ENCODE data around the gene LRRC19.

The LRRC19 gene

DNA sequence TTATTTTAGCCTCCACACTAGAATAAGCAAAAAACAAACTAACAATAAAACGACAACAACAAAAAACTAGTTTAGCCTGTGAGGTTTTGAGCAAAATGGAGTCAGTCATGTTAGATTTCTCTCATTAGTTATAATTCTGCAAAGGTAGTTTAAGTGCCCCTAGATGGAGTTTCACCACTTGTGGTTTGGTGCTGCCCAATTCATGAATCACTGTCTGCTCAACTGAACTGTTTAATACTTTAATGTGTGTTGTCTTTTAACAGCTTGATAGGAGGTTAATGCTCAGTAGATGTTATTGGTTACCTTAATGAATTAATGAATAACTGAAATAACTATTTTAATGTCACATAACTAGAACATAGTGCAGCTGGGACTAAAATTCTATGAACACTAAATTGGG lies 55.0 kb downstream of the LRRC19 start:
- TF ChIP-seq, protein P1, sequence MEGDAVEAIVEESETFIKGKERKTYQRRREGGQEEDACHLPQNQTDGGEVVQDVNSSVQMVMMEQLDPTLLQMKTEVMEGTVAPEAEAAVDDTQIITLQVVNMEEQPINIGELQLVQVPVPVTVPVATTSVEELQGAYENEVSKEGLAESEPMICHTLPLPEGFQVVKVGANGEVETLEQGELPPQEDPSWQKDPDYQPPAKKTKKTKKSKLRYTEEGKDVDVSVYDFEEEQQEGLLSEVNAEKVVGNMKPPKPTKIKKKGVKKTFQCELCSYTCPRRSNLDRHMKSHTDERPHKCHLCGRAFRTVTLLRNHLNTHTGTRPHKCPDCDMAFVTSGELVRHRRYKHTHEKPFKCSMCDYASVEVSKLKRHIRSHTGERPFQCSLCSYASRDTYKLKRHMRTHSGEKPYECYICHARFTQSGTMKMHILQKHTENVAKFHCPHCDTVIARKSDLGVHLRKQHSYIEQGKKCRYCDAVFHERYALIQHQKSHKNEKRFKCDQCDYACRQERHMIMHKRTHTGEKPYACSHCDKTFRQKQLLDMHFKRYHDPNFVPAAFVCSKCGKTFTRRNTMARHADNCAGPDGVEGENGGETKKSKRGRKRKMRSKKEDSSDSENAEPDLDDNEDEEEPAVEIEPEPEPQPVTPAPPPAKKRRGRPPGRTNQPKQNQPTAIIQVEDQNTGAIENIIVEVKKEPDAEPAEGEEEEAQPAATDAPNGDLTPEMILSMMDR (conservative IDR thresholded peaks at IDR 0.05; ENCODE audit: control insufficient read depth, insufficient read depth, low read depth, low read length) = no peak
- no peak overlapping the region for H3K4me3 ChIP-seq (ENCODE audit: control insufficient read depth, low read depth, low read length)
- no peak for DNase-seq (ENCODE audit: low read depth)

DNA sequence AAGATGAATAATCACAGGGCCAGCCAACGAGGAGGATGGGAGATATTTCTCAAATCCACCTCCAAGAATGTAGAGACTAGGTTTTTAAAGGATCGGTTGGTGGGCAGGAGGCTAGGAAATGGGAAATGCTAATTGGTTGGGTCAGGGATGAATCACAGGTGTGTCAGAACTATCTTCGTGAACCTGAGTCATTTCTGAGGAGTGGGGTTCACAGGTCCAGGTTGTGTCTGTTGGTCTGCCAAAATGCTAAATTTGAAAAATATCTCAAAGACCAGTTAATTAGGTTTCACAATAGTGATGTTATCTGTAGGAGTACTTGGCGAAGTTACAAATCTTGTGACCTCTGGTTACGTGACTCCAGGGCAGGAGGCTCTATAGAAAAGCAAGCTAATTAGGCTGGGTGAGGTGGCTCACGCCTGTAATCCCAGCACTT lies 55.8 kb downstream of the LRRC19 start:
- peak; percentile 64 for DNase-seq (ENCODE audit: low read depth)
- H3K4me3 ChIP-seq (ENCODE audit: control insufficient read depth, low read depth, low read length) = no peak overlapping the region
- TF ChIP-seq, protein P1 (conservative IDR thresholded peaks at IDR 0.05; ENCODE audit: control insufficient read depth, insufficient read depth, low read depth, low read length) = no peak

DNA sequence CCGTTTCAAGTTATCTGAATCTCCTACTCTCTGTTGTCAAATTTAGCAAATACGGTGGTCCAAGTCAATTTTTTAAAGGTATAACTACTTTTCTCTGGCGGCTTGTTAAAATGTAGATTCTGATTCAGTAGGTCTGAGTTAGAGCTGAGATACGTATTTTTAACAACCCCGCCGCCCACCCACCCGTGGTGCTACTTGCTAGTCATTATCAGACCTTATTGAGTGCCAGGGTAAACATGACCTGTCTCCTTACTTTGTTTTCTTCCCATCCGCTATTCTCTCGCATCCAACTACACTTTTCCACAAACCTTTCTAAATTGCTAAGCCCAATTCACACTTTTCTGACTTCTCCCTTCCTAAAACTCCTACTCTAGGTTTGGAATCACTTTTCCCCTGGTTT lies 57.7 kb downstream of the LRRC19 start:
- H3K4me3 ChIP-seq (ENCODE audit: control insufficient read depth, low read depth, low read length) = peak overlapping the region; percentile 96
- DNase-seq (ENCODE audit: low read depth) = no peak

DNA sequence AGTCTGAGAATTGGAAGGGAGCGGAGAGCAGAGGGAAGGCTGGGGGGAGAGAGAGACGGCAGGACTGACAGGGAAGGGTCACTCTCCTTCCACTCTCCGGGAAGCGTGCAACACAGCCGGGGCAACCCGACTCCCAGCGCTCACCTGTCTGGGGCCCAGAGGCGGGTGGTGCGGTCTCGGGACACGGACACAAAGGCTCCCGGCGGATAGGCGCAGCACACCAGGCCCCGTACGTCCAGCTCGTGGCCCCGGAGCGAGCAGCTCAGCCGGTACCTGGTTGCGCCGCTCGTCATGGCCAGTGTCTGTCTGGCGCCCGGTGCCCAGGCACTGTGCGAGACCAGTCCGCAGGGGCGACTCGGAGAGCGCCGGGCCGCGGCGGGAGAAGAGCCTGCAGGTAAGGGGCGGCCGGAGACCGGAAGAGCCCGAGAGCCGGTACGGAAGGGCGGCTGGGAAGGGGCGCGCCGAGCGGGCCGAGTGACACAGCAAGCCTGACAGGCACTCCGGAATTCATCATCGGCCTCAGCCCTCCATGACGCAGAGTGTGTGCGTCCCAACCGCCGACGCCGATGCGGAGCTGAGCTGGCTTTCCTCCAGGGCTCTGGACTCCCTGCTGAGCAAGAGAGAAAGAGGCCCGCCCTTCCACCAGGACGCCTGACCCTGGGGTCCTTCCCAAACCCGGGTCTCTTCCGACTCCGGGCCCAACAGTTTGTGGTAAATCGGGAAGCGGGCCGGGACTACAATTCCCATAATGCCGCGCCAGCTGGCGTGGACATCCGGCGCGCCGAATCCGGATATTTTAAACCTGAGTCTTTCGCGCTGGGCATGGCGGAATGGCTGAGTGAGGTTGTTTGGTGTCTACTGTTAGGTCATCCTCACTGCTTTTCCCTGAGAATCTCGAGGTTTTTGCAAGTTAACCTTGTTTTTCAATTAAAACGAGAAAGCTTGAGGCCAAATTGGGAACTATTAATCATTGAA lies 58.4 kb downstream of the LRRC19 start, which contains the start of gene PLAA:
PLAA (minus strand) TSS at position 490 of the 975 bp plus-strand sequence; CDS start at position 293, 197 bp downstream.
- TF ChIP-seq, protein P1 (conservative IDR thresholded peaks at IDR 0.05; ENCODE audit: control insufficient read depth, insufficient read depth, low read depth, low read length) = no peak
- peak; percentile 92 for DNase-seq (ENCODE audit: low read depth)
- peak within 1 kb of the TSS; percentile 96 for H3K4me3 ChIP-seq (ENCODE audit: control insufficient read depth, low read depth, low read length)

More for the DNA sequence above, 57.7 kb downstream of the LRRC19 start:
- TF ChIP-seq, protein P1 (conservative IDR thresholded peaks at IDR 0.05; ENCODE audit: control insufficient read depth, insufficient read depth, low read depth, low read length) = no peak

DNA sequence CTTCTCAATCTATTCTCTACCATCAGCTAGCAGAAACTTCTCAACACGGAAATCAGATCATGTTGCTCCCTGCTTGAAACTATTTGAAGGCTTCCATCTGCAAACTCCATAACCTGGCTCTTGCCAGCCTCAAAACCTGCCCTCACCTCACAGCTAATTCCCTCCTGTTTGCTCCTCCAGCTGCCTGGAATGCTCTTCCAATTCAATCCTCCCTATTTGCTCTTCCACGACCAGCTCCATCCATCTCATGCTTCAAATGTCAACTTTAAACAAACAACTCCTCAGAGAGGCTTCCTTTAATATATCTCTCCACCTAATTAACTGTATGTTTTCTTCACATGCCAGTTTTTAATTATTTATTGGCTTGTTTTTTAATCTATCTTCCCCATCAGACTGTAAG lies 59.9 kb downstream of the LRRC19 start:
- H3K4me3 ChIP-seq (ENCODE audit: control insufficient read depth, low read depth, low read length) = peak overlapping the region; percentile 96
- TF ChIP-seq, protein P1 (conservative IDR thresholded peaks at IDR 0.05; ENCODE audit: control insufficient read depth, insufficient read depth, low read depth, low read length) = no peak
- DNase-seq (ENCODE audit: low read depth) = no peak

Measured in fibroblast of mammary gland (primary cell).